ENCODE measurements around the gene DUOXA1.

- TF ChIP-seq CTCF (conservative IDR thresholded peaks at IDR 0.05; ENCODE audit: low read depth, low read length) = no peak
- no peak for TF ChIP-seq POLR2A (IDR thresholded peaks at IDR 0.05; ENCODE audit: low read depth, low read length)
- TF ChIP-seq, protein P1, sequence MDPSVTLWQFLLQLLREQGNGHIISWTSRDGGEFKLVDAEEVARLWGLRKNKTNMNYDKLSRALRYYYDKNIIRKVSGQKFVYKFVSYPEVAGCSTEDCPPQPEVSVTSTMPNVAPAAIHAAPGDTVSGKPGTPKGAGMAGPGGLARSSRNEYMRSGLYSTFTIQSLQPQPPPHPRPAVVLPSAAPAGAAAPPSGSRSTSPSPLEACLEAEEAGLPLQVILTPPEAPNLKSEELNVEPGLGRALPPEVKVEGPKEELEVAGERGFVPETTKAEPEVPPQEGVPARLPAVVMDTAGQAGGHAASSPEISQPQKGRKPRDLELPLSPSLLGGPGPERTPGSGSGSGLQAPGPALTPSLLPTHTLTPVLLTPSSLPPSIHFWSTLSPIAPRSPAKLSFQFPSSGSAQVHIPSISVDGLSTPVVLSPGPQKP (IDR thresholded peaks at IDR 0.05; ENCODE audit: borderline replicate concordance, low read depth, low read length) = no peak
- TF ChIP-seq MAZ (IDR thresholded peaks at IDR 0.05; ENCODE audit: borderline replicate concordance, low read depth, low read length) = no peak
- TF ChIP-seq SMC3 (IDR thresholded peaks at IDR 0.05; ENCODE audit: low read depth, low read length) = no peak
- TF ChIP-seq BHLHE40 (IDR thresholded peaks at IDR 0.05; ENCODE audit: low read depth, low read length) = no peak
- TF ChIP-seq RAD21 (IDR thresholded peaks at IDR 0.05; ENCODE audit: low read length) = no peak
- no peak for TF ChIP-seq CEBPB (IDR thresholded peaks at IDR 0.05; ENCODE audit: low read depth, low read length)
- TF ChIP-seq MXI1 (IDR thresholded peaks at IDR 0.05; ENCODE audit: borderline replicate concordance, low read depth, low read length) = no peak
- no peak for TF ChIP-seq RCOR1 (IDR thresholded peaks at IDR 0.05; ENCODE audit: insufficient replicate concordance, low read length)
- no peak for TF ChIP-seq RFX5 (IDR thresholded peaks at IDR 0.05; ENCODE audit: low read depth, low read length)
- TF ChIP-seq, protein P2, sequence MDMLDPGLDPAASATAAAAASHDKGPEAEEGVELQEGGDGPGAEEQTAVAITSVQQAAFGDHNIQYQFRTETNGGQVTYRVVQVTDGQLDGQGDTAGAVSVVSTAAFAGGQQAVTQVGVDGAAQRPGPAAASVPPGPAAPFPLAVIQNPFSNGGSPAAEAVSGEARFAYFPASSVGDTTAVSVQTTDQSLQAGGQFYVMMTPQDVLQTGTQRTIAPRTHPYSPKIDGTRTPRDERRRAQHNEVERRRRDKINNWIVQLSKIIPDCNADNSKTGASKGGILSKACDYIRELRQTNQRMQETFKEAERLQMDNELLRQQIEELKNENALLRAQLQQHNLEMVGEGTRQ (IDR thresholded peaks at IDR 0.05; ENCODE audit: low read depth, low read length) = no peak
- TF ChIP-seq FOS (IDR thresholded peaks at IDR 0.05; ENCODE audit: low read depth, low read length) = no peak
- no peak for TF ChIP-seq CHD1 (IDR thresholded peaks at IDR 0.05; ENCODE audit: low read depth, low read length)
Measured at GRCh38 chr15:45118996-45119395, 10.7 kb downstream of the DUOXA1 start.

Measured in IMR-90 (cell line).